Measurements from ENCODE around the gene TMPRSS4.

TMPRSS4 gene

GRCh38 chr11:118161786-118162185 is 84.9 kb downstream of the TMPRSS4 start:
- DNase-seq = no peak

GRCh38 chr11:118162846-118163245 is 86.0 kb downstream of the TMPRSS4 start:
- in situ Hi-C loops (cut with HindIII; ENCODE audit: low pct_ligation_motif_present, low pct_unique_long_range_greater_than_20kb, low sequenced_read_pairs) = no loop called here

More at GRCh38 chr11:118161786-118162185, 84.9 kb downstream of the TMPRSS4 start:
- in situ Hi-C loops (cut with HindIII; ENCODE audit: low pct_ligation_motif_present, low pct_unique_long_range_greater_than_20kb, low sequenced_read_pairs) = no loop called here

DNA sequence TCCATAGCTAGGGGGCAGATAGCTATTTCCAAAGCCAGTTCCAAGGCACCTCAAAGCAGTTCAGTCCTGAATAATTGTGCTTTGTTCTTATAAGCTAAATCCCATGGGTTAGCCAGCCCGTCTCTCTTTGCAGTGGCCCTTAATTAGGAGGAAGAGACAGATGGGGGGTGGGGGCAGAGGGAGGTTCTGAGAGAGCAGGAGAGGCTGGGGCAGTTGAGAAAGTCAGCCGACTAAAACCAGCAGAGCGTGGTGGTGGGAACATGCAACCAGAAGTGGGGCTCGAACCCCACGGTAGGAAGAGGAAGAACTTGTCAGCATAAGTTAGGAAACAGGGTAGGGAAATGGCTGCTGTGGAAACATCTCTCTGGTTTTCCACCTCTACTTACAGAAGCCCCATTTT is 86.6 kb downstream of the TMPRSS4 start:
- no peak for DNase-seq
- in situ Hi-C loops (cut with HindIII; ENCODE audit: low pct_ligation_motif_present, low pct_unique_long_range_greater_than_20kb, low sequenced_read_pairs) = no loop called here

More at GRCh38 chr11:118162846-118163245, 86.0 kb downstream of the TMPRSS4 start:
- no peak for DNase-seq

- in situ Hi-C loops (cut with HindIII; ENCODE audit: low pct_ligation_motif_present, low pct_unique_long_range_greater_than_20kb, low sequenced_read_pairs) = no loop called here
- no peak for DNase-seq
Observed at GRCh38 chr11:118164885-118165284, 88.0 kb downstream of the TMPRSS4 start.

- DNase-seq = no peak
- in situ Hi-C loops (cut with HindIII; ENCODE audit: low pct_ligation_motif_present, low pct_unique_long_range_greater_than_20kb, low sequenced_read_pairs) = no loop called here
Observed at GRCh38 chr11:118166641-118167040, 89.8 kb downstream of the TMPRSS4 start.

DNA sequence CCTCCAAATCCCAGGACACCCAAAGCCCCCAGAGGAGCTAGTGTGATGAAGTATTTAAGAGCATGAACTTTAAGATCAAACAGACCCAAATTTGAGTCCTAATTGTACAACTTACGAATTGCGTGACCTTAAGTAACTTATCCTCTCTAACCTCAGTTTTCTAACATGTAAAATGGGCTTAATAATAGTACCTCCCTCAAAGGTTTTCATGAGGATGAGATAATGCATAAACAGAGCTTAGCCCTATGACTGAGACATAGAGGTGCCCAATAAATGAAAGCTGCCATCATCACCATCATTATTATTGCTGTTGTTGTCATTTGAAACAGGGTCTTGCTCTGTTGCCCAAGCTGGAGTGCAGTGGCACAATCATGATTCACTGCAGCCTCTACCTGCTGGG is 90.4 kb downstream of the TMPRSS4 start:
- in situ Hi-C loops (cut with HindIII; ENCODE audit: low pct_ligation_motif_present, low pct_unique_long_range_greater_than_20kb, low sequenced_read_pairs) = no loop called here
- no peak for DNase-seq

DNA sequence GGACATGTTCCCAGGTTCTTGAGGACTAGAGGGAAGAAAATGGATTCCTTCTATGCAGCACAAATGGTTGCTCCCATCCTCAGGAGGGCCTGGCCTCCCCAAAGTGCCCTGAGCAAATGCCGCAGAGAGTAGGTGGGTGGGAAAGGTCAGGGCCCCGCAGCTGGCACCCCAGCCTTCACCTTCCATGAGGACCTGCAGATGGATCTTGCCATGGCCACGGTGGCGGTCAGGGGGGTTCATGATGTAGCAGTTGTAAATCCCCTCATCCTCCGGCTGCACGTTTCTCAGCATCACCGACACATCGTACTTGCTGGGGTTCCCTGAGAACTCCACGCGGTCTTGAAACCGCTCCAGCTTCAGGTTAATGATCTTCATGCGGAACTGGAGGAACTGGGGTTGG is 91.0 kb downstream of the TMPRSS4 start:
- DNase-seq = no peak
- in situ Hi-C loops (cut with HindIII; ENCODE audit: low pct_ligation_motif_present, low pct_unique_long_range_greater_than_20kb, low sequenced_read_pairs) = no loop called here

DNA sequence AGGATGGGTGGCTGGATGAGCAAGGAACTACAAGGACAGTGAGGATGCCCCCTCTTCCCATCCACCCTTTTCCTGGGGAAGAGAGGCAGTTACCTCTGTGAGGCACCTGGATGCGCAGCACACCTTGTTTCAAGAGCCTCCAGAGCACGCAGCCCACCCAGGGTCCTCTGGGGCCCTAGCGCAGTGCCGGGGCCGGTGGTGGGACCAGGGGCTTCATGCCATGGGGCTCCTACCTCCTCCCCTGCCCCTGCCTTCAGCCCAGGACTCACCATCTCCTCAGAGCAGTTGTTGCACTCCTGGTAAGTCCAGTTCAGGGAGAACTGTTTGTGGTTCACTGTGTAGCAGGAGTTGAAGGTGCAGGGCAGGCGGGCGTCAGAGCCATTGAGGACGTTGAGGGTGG is 91.4 kb downstream of the TMPRSS4 start:
- no peak for DNase-seq
- in situ Hi-C loops (cut with HindIII; ENCODE audit: low pct_ligation_motif_present, low pct_unique_long_range_greater_than_20kb, low sequenced_read_pairs) = no loop called here

DNA sequence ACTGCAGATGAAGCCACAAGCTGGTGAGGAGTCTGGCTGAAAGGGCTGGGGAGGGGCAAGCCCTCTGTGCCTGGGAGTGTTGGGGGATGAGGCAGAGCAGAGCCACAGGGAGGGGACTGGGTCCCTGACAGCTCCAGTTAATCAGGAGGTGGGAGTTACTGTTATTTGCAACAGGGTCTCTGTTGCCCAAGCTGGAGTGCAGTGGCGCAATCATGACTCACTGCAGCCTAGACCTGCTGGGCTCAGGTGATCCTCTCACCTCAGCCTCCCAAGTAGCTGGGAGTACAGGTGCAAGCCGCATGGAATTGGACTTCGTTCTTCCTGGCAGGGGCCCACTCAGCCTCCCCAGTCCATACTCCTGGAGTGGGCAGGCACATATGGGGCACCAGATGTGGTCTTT is 91.9 kb downstream of the TMPRSS4 start:
- in situ Hi-C loops (cut with HindIII; ENCODE audit: low pct_ligation_motif_present, low pct_unique_long_range_greater_than_20kb, low sequenced_read_pairs) = no loop called here

DNA sequence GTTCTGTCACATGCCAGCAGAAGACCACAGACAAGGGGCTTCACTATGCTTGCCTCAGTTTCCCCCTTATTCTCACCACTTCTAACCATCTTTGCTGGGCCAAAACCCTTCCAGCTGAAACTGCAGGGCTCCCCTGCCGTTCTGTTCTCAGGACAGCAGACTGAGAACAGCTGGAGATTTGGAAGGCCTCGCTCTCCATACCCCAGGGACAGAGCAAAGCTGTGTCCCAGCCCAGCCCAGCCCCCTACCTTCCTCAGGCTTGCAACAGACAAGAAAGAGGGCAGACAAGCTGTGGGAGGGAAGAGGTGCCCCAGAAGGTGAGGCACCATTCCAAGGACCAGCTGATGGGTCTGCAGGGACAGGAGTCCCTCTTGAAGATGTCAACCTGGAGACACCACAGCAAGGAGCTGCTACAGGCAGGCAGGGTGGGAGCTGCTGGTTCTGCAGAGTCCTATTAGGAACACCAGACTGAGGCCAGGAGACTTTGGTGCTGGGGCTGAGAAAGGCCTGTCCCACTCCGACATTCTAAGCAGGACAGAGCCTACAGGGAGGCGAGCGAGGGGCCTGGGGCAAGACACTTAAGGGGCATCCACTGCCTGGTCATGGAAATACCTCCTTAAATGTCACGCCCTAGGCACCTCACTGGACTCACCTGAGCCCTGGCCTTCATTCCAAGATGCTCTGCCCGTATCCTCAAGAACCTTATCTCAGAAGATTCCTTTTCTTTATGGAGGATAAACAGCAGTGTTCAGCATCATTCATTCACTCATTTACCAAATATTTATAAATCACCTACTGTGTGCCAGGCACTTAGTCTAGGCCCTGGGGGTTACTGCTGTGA is 92.6 kb downstream of the TMPRSS4 start:
- in situ Hi-C loops (cut with HindIII; ENCODE audit: low pct_ligation_motif_present, low pct_unique_long_range_greater_than_20kb, low sequenced_read_pairs) = no loop called here
- DNase-seq = no peak

More for the DNA sequence above, 91.9 kb downstream of the TMPRSS4 start:
- no peak for DNase-seq

- in situ Hi-C loops (cut with HindIII; ENCODE audit: low pct_ligation_motif_present, low pct_unique_long_range_greater_than_20kb, low sequenced_read_pairs) = no loop called here
- no peak for DNase-seq
Observed at GRCh38 chr11:118170231-118170630, 93.4 kb downstream of the TMPRSS4 start.

GRCh38 chr11:118170882-118171268 is 94.0 kb downstream of the TMPRSS4 start:
- in situ Hi-C loops (cut with HindIII; ENCODE audit: low pct_ligation_motif_present, low pct_unique_long_range_greater_than_20kb, low sequenced_read_pairs) = no loop called here
- no peak for DNase-seq
